ENCODE data around the gene ERLIN1. TPM values are rescaled to one million over a fixed set of nuclear protein-coding genes. Genes with fewer than 3 reads are reported as not detected.

The ERLIN1 gene
- total RNA-seq, 6 experiments from 2014 or later = 37.1 to 82.0 (median 54.1) TPM

DNA sequence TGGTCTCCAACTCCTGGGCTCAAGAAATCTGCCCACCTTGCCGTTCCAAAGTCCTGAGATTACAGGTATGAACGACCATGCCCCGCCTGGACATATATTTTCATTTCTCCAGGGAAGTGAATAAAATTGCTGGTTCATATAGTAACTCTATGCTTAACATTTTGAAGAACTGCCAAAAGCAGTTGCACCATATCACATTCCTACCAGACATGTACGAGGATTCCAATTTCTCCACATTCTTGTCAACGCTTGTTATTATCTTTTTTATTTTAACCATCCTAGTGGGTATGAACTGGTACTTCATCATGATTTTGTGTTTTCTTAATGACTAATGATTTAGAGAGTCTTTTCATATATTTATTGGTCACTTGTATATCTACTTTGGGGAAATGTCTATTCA, 82.2 kb downstream of the ERLIN1 start:
- DNase-seq = no peak
- H3K36me3 ChIP-seq = no peaks in the 10 kb centered on the region
- H3K9me3 ChIP-seq = no peaks in the 10 kb centered on the region
- intact Hi-C loops (cut with DNase I) = no loop called here
- no peak for ATAC-seq
- H3K4me1 ChIP-seq = peaks cover 0 to 28% (median 10%) of the 10 kb centered on the region in 4 donors
- no peak overlapping the region for H3K27ac ChIP-seq
- H3K4me3 ChIP-seq = no peak overlapping the region
- TF ChIP-seq CTCF (IDR thresholded peaks at IDR 0.05) = peak in 1 of 4 donors; percentile 5
- no peak for TF ChIP-seq POLR2A (IDR thresholded peaks at IDR 0.05)
- WGBS (ENCODE audit: insufficient coverage, low coverage, low lambda C conversion rate, missing lambda C conversion rate) = 63% methylated on average over 5 of the region's 5 CpGs
- H3K27me3 ChIP-seq = no peaks in the 10 kb centered on the region

DNA sequence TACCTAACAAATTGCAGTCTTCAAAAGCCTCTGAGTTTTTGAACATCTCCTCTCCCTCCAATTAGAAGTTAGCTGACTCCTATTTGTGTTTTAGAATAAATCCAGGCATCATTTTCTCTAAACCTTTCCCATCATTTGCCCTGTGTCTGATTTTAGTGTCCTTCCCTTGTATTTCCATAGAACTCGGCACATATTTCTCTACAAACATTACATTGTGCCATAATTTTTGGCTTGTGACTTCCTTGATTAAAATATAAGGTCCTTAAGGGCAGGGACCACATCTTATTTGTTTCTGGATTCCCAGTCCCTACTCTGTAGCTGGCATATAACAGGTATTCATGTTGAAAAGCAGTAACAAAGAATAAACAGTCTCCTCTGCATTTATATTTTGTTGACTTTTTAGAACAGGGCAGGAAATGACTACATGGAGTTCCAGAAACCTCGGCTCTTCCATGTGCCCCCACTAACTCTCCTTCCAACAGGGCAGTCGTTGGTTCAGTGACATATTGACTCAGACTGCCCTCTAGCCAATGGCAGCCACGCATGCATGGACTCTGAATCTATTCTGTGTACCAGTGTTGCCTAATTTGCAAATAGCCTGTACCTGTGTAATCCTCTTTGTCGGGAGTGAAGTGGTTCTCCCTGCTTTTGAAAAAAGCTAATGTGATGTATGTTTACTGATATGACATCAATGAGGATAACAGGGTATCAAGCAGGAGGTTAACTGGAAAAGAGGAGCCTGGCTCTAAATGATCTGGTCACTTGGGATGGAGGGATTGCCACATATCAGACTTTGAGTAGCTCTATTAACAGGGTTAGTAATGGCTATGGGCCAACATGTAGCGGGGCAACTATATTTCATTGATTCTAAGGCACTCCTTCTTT, 84.4 kb downstream of the ERLIN1 start:
- H3K4me1 ChIP-seq = peaks cover 0 to 28% (median 10%) of the 10 kb centered on the region in 4 donors
- whole genome bisulfite sequencing (ENCODE audit: insufficient coverage, low coverage, low lambda C conversion rate, missing lambda C conversion rate) = 17% methylated on average over 6 of the region's 6 CpGs
- TF ChIP-seq CTCF (IDR thresholded peaks at IDR 0.05) (no peak), POLR2A (IDR thresholded peaks at IDR 0.05) (peak; percentile 61)
- intact Hi-C loops (cut with DNase I) = no loop called here
- H3K27ac ChIP-seq = peak overlapping the region; percentile 87 to 97 (median 92)
- no peaks in the 10 kb centered on the region for H3K36me3 ChIP-seq
- ATAC-seq (peak; percentile 84 to 96 (median 90)), DNase-seq (peak; percentile 77 to 92 (median 88))
- H3K4me3 ChIP-seq = no peak overlapping the region
- H3K9me3 ChIP-seq = no peaks in the 10 kb centered on the region
- no peaks in the 10 kb centered on the region for H3K27me3 ChIP-seq

- H3K4me3 ChIP-seq = no peak overlapping the region
- 19% methylated on average over 6 of the region's 6 CpGs for WGBS (ENCODE audit: insufficient coverage, low coverage, low lambda C conversion rate, missing lambda C conversion rate)
- peak overlapping the region; percentile 87 to 97 (median 92) for H3K27ac ChIP-seq
- ATAC-seq (peak; percentile 61 to 71 (median 64)), DNase-seq (peak in 2 of 3 donors; percentile 34 to 63)
- H3K27me3 ChIP-seq = no peaks in the 10 kb centered on the region
- TF ChIP-seq CTCF (IDR thresholded peaks at IDR 0.05) = peak in 3 of 4 donors; percentile 47 to 61 (median 47)
- peak; percentile 44 for TF ChIP-seq POLR2A (IDR thresholded peaks at IDR 0.05)
- H3K36me3 ChIP-seq = no peaks in the 10 kb centered on the region
- H3K9me3 ChIP-seq = no peaks in the 10 kb centered on the region
- intact Hi-C loops (cut with DNase I) = no loop called here
- H3K4me1 ChIP-seq = peaks cover 0 to 28% (median 10%) of the 10 kb centered on the region in 4 donors
These were observed 85.1 kb downstream of the ERLIN1 start for GRCh38 chr10:100100651-100101184.

Other genes with a start within 250 kb of the ERLIN1 start
- 10 to 100 TPM in 3 of 6 experiments, 1 to 10 TPM in 3; 7.9 to 12.7 (median 9.9) TPM for gene DNMBP, start 176.1 kb downstream of the ERLIN1 start, total RNA-seq
- gene CPN1, start 104.2 kb downstream of the ERLIN1 start, total RNA-seq = 10 to 100 TPM; 20.7 to 76.6 (median 54.4) TPM
- 10 to 100 TPM in 5 of 6 experiments, 1 to 10 TPM in 1; 8.6 to 20.0 (median 11.3) TPM for gene CHUK, start 43.6 kb upstream of the ERLIN1 start, total RNA-seq
- 10 to 100 TPM in 1 of 6 experiments, 1 to 10 TPM in 5; 7.7 to 10.7 (median 8.4) TPM for gene CWF19L1, start 81.6 kb upstream of the ERLIN1 start, total RNA-seq
- 10 to 100 TPM; 13.7 to 26.4 (median 22.0) TPM for gene BLOC1S2, start 100.7 kb upstream of the ERLIN1 start, total RNA-seq
- gene PKD2L1, start 144.2 kb upstream of the ERLIN1 start, total RNA-seq = under 1 TPM in 3 of 6 experiments, not detected in 3; 0.12 to 0.26 (median 0.22) TPM
- 100 to 1,000 TPM in 4 of 6 experiments, 10 to 100 TPM in 2; 38.3 to 599 (median 220) TPM for gene SCD, start 161.2 kb upstream of the ERLIN1 start, total RNA-seq

Data from right lobe of liver (tissue), 6 donors.